GM18520 (cell line): ENCODE results near the gene ERCC2.
"Not testable (repeated sequence)": the region's sequence is repeated elsewhere in the genome, so short reads cannot be mapped to it uniquely, and the experiment has no call there.

Experiments used
- ATAC-seq: cut with Tn5 transposase; IDR thresholded peaks from one replicate; pipeline ENCODE4 v1.9.1; 2021; ENCODE audit not compliant: unreplicated experiment

ERCC2 gene

DNA sequence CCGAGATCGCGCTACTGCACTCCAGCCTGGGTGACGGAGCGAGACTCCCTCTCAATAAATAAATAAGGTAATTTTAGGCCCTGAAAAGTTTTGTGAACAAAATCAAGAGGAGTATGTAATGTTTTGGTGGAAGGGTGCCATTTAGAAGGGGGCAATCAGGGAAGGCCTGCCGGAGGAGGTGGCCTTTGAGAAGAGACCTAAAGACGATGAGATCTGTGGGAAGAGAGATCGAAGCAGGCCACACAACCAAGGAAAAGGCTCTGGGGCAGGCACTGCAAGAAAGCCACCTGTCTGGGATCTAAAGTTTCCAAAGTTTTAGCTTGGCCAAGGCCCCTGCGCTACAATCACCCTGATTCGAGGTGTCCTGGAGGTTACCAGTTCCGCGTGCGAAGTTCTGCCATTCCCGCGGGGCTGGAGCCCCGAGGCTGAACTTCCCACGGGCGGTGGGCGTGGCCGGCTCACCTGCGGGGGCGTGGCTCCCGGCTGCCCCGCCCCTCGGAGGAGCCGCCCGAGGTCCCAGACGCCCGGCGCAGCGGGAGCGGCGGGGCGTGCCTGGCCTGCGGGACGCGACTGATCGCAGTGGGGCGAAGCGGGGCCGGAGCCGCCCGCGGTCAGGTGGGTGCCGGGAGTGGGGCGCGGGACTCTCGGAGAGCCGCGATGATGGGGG lies 30.0 kb downstream of the ERCC2 start, which contains the start of gene KLC3:
Gene KLC3, plus strand, starts transcription at position 519 of the 667 bp plus-strand sequence. CDS start 4,792 bp downstream, outside the sequence.
- no peak for ATAC-seq

DNA sequence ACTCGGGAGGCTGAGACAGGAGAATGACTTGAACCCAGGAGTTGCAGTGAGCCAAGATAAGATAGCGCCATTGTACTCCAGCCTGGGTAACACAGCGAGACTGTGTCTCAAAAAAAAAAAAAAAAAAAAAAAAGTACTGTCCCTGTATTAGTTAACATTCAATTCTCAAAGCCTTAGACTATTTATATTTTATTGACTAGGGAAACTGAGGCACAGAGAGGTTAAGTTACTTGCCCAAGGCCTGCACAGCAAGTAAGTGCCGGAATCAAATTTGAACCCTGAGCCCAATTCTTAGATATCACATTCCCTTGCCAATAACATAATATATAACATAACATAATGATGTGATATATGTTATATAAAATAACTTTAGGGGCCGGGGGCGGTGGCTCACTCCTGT lies 30.7 kb downstream of the ERCC2 start:
- no peak for ATAC-seq

DNA sequence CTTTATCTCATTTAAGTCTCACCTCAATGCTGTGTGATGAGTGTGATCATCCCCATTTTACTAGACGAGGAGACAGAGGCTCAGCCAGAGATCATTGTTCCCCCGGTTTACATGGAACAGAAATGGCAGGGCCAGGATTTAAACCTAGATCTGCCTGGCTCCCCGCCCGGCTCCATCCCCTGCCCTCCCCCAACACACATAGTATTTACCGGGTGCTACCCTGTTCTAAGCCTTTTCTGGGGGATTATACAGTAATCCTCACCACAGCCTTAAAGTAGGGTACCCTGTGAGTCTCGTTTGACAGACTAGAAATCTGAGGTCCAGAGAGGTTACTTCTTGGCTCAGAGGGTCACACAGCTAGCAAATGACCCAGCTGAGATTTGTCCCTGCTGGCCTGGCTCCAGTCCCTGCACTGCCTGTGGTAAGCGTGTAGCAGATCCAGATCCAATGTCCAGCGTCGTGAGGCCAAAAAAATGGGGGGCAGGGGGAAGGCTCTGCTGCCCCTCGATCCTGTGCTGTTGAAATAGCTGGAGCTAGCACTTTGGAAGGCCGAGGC lies 33.6 kb downstream of the ERCC2 start:
- ATAC-seq: no peak

DNA sequence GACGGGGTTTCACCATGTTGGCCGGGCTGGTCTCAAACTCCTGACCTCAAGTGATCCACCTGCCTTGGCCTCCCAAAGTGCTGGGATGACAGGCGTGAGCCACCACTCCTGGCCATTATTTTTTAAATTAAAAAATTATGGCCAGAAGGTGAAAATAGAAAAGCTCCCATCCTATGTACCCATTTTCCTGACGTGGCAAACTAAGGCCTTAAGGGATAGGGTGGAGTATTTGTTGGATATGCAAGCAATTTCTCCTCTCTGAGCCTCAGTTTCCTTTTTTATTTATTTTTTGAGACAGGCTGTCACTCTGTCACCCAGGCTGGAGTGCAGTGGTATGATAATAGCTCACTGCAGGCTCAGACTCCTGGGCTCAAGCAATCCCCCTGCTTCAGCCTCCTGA lies 35.5 kb downstream of the ERCC2 start:
- ATAC-seq: not testable (repeated sequence)

DNA sequence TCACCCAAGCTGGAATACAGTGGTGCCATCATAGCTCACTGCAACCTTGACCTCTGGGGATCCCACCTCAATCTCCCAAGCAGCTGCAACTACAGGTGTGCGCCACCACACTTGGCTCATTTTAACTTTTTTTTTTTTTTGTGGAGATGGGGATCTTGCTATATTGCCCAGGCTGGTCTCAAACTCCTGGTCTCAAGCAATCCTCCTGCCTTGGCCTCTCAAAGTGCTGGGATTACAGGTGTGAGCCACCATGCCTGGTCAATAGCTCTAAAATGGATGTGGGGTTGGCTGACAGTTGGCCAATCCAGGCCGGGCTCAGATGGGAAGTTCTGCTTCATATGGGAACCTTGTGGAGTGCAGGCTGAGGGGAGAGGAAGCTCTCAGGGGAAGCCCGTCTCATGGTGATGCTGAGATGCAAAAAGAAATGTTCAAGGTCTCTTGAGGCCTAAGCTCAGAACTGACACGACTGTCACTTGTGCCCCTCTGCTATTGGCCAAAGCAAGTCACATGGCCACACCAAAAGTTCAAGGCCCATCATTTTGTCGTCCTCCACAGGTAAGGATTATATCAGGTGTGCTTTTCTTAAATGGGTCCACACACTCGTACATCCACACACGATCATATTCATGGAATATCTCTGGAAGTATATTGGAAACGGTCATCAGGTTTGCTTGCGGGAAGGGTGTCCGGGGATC lies 36.6 kb downstream of the ERCC2 start:
- ATAC-seq: no peak

DNA sequence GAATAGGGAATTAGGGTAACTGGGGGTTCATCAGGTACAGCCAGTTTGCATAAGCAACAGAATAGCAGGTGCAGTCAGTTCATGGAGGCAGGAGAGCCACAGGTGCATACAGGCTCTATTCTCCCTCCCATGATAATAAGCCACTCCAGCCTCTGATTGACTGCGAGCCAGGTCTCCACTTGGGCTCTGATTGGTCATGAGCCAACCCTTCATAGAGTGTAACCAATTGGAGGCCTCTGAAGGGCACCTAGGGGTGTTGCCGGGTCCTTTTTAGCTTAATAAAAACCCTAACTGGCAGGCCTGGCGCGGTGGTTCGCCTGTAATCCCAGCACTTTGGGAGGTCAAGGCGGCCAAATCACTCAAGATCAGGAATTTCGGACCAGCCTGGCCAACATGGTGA lies 39.0 kb downstream of the ERCC2 start:
- ATAC-seq: no peak

DNA sequence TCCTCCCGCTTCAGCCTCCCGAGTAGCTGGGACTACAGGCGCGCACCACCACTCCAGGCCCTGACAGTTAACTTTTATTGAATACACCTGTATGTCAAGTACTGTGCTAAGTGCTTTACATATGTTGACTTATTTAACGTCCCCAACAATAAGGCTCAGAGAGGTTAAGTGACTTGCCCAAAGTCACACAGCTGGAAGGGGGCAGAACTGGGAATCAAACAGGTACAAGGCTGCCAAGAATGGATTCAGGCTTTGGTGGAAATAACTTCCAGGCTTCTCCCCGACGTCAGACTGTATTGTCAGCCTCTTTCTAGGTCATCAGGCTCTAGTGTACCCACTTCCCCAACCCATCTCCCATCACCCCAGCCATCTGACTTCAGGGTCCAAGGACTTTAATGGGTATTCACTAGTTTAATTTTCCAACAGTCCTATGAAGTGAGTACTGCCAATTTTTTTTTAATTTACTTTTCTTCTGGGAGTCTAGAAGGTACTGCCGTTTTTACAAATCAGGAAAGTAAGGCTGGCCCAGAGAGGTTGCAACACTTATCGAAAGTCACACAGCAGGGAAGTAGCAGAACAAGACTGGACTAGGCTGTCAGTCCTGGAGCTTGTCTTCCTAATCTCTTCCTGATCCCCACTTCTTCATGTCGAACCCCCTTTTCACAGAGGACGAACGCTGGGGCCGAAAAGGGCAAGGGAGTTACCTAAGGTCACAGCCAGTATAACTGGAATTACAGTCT lies 42.8 kb downstream of the ERCC2 start:
- ATAC-seq: no peak

DNA sequence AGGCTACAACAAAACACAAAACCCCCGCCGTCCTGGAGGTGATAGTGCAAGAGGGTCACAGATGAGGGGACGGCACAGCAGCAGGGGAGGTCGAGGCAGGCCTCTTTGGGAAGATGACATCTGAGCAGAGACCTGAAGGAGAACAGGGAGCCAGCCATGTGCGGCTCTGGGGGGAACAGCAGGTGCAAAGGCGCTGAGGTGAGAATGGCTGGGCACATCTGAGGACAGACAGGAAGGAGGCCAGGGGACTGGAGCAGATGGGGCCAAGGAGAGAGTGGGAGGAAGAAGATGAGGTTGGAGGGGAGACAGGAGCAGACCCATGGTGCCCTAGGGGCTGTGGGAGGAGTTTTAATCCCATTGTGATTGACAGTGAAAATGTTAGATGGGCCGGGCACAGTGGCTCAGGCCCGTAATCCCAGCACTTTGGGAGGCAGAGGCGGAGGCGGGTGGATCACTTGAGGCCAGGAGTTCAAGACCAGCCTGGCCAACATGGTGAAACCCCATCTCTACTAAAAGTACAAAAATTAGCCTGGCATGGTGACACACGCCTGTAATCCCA lies 45.9 kb downstream of the ERCC2 start:
- no peak for ATAC-seq

DNA sequence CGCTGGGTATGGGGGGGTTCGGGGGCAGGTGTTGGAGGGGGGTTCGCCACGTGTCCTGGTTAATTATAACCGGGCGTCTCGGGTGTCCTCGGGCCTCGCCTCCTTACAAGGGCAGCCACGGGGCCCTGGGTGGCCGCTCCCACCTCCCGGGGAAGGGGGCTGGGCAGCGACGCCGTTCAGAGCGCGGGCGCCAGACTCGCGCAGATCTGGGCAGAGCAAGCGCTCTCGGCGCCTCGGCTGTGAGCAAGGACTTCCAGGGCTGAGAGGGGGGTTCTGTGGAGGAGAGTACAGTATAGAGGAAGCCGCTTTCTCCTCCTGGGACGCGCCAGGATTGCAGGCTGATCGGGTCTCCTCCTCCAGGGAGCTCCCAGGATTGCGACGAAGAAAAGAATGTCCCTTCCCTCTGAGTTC lies 46.7 kb downstream of the ERCC2 start:
- no peak for ATAC-seq

DNA sequence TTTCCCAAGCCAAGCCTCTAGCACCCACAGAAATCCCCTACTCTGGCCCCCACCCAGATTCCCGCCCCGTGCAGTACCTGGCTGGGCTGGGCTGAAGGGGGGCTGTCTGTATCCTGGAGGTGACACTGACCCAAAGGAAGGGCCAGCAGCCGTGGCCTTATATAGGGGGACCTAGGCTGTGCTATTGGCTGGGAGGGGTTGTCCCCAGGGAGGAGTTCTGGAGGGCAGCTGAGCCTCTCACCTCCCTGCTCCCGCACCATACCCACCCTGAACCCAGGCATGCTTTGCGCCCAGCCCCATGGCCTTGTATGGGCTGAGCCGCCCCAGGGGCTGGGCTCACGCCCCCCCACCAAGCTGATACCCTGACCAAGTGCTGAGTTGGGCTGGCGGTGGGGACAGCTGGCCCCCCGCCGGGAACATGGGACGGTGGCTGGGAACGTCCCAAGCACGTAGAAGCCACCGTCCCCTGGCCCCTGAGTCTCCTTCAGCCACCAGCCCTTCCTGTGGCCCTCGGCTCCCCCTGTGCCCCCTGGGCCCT lies 47.6 kb downstream of the ERCC2 start, which contains the start of gene CKM:
Gene CKM, minus strand, starts transcription at position 132 of the 538 bp plus-strand sequence. CDS start 3,162 bp downstream, outside the sequence.
- no peak for ATAC-seq

DNA sequence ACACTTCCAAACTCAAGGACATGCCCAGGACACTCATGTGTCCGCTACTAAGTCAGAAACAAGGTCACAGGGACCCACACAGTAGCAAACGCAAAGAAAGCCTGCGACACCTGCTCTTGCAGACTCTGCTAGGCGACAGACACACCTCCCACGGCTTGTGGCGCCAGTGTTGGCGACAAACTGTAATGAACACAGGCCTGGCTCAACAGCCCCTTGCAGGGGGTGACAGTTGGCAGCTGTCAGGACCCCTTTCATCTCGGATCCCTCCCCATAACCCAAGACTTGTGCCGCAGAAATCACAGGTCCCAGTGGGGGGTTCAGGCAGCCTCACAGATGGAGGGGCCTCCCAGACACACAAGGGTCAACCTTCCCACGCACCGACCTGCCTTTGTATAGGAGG lies 48.1 kb downstream of the ERCC2 start:
- no peak for ATAC-seq

DNA sequence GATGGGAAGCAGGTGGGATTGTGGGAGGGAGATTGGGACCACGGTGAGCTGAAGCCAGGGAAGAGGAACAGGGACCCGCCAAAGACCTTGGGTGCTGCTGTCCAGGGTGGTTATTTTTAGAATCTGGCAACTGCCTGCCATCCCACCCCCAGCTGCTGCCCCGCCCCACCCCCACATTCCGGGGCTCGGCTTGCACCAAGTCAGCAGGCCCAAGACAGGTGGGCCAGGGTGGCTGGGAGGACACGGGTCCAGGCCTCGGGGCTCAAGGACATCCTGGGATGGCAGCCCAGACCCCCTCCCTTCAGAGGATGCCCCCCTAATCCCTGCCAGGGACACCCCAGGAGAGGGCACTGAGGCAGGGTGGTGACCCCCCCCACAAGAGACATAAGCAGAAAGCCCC lies 48.5 kb downstream of the ERCC2 start:
- no peak for ATAC-seq

DNA sequence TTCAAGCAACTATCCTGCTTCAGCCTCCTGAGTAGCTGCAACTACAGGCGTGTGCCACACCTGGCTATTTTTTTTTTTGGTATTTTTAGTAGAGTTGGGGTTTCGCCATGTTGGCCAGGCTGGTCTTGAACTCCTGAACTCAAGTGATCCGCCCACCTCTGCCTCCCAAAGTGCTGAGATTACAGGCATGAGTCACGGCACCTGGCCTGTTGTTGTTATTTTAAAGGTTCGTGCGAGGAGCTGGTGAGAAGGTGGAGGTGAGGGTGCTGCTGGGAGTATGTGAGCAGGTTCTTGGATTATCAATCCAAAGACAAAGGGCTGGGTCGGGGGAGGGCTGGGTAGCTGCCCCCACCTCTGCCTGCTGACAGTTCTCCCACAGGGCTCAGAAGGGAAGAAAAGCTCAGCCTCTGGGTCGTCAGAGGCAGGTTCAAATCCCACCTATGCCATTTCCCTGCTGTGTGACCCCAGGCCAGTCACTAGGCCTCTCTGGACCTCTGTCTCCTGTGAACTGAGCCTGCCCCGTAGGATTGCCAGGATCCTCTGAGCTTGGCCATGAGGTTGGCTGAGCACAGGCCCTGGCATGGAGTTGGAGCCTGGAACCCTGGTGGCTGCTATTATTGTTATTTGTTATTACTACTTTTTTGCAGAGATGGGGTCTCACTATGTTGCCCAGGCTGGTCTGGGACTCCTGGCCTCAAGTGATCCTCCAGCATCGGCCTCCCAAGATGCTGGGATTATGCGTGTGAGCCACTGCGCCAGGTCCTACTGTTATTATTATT lies 49.2 kb downstream of the ERCC2 start:
- no peak for ATAC-seq

DNA sequence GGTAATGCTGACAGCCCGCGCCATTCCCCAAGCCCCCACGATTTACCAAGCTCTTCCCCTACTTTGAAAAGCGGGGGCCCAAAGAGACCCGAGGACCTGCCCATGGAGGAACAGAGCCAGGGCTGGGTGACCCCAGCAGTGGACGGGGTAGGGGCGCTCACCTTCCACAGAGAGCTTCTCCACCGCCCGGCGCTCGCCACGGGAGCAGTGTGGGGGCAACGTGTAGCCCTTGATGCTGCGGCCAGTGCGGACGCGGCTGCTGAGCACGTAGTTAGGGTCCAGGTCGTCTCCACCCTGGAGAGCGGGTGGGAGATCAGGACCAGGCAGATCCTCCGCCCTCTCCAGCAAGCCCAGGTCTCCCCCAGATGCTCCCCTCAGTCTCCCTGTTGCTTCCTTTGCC lies 55.1 kb downstream of the ERCC2 start:
- no peak for ATAC-seq

DNA sequence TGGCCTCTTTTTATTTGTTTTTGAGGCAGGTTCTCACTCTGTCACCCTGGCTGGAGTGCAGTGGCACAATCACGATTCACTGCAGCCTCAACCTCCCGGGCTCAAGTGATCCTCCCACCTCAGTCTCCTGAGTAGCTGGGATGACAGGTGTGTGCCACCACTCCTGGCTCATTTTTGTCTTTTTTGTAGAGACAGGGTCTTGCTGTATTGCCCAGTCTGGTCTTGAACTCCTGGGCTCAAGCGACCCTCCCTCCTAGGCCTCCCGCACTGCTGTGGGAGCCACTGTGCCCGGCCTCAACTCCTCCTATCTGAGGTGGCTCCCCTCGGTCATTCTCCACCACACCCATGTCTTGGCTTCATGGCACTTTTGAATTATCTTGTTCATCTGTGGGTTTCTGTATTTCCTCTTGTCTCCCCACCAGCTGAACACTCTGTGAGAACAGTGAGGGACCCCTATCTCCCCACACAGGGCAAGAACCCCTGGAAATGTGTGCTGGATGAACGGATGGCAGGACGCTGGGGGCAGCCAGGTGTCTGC lies 55.6 kb downstream of the ERCC2 start:
- ATAC-seq: no peak

DNA sequence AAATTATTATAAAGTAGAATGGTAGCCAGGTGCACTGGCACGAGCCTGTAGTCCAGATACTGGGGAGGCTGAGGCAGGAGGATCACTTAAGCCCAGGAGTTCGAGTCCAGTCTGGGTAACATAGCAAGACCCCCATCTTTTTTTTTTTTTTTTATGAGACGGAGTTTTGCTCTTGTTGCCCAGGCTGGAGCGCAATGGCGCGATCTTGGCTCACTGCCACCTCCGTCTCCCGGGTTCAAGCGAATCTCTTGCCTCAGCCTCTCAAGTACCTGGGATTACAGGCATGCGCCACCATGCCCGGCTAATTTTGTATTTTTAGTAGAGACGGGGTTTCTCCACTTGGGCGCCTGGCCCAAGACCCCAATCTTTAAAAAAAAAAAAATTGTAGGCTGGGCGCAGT lies 58.1 kb downstream of the ERCC2 start:
- not testable (repeated sequence) for ATAC-seq

DNA sequence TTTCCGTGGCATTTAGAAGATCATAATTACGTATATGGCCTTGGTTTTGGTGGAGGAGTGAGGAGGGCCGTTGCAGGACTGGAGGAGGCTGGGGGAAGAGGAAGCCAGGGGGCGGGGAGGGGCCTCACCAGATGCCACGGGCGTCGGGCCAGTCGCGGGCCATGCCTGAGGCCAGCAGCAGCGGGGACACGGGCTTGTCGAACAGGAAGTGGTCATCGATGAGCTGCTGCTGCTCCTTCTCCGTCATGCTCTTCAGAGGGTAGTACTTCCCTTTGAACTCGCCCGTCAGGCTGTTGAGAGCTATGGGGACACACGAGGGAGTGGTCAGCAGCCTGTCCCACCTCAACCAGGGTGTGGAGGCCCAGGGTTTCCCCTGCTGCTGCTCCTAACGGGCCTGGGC lies 58.8 kb downstream of the ERCC2 start:
- ATAC-seq: no peak

DNA sequence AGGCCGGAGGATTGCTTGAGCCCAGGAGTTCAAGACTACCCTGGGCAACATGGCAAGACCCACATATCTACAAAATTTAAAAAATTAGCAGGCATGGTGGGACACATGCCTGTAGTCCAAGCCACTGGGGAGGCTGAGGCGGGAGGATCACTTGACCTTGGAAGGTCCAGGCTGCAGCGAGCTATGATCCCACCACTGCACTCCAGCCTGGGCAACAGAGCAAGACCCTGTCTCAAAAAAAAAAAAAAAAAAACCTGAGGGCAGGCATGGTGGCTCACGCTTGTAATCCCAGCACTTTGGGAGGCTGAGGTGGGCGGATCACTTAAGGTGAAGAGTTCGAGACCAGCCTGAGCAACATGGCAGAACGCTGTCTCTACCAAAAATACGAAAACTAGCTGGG lies 61.1 kb downstream of the ERCC2 start:
- ATAC-seq: not testable (repeated sequence)

DNA sequence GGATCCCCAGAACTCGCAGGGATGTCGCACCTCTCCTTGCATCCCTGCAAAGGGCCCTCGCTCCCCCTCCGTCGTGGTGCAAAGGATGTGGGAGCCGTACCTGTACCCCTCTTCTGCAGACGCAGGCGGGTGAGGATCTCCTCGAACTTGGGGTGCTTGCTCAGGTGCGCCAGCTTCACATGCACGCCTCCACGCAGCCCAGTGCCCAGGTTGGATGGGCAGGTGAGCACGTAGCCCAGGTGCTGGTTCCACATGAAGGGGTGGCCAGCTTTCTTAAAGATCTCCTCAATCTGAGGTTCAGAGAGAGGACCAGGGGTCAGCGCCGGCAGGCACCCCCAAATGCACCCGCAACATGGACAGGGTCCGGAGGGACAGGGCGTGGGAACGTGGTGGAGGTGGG lies 63.0 kb downstream of the ERCC2 start:
- ATAC-seq: no peak

DNA sequence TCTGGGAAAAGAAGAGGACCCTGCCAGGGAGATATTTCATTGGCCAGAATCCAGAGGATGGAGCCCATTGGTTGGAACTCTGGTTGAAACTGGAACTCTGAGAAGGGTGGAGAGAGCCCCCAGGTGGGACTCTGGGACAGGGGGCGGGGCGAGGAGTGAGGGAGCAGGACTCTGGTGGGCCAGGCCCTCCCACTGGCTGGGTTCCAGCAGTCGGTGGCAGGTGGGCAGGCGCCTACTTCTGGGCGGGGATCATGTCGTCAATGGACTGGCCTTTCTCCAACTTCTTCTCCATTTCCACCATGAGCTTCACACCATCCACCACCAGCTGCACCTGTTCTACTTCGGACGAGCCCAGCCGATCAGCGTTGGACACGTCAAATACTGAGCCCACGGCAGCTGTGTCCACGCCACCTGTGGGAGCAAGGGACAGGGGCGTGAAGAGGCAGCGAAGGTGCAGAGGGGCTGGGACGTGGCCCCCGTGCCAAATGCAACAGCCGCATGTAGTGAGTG lies 63.8 kb downstream of the ERCC2 start:
- ATAC-seq: no peak
